Endodermal cell (in vitro differentiated cells): Measurements from ENCODE around the gene TFB2M. TPM values are rescaled to one million over a fixed set of nuclear protein-coding genes. Genes with fewer than 3 reads are reported as not detected.

Source experiments
- DNase-seq: peaks from one replicate; pipeline ENCODE4 v3.0.0-alpha.2; 2017
- H3K27ac ChIP-seq: 2 replicates; pipeline ENCODE4 v1.5.1; 2013; ENCODE audit warnings: mild to moderate bottlenecking, low read depth, low read length, moderate library complexity
- H3K27me3 ChIP-seq: 2 replicates; pipeline ENCODE4 v1.6.1; 2013; ENCODE audit warnings: mild to moderate bottlenecking, low read length, moderate library complexity; ENCODE audit not compliant: insufficient read depth, control insufficient read depth, poor library complexity, severe bottlenecking
- H3K36me3 ChIP-seq: 2 replicates; pipeline ENCODE4 v1.7.0; 2013; ENCODE audit warnings: mild to moderate bottlenecking, low read length, moderate library complexity; ENCODE audit not compliant: control insufficient read depth, insufficient read depth
- H3K4me1 ChIP-seq: one replicate; pipeline ENCODE4 v1.7.0; 2013; ENCODE audit warnings: low read length; ENCODE audit not compliant: control insufficient read depth, insufficient read depth
- H3K4me3 ChIP-seq: 2 replicates; pipeline ENCODE4 v1.5.1; 2013; ENCODE audit warnings: mild to moderate bottlenecking, low read length, moderate library complexity
- H3K9ac ChIP-seq: 2 replicates; pipeline ENCODE4 v1.6.1; 2013; ENCODE audit warnings: mild to moderate bottlenecking, low read length, moderate library complexity; ENCODE audit not compliant: poor library complexity, severe bottlenecking; ENCODE audit errors: extremely low read depth
- H3K9me3 ChIP-seq: 2 replicates; pipeline ENCODE4 v1.6.1; 2013; ENCODE audit warnings: mild to moderate bottlenecking, low read length, moderate library complexity; ENCODE audit not compliant: control insufficient read depth
- H3K27ac Mint-ChIP-seq: 2 replicates; pipeline ENCODE4 v1.8.0; 2020; ENCODE audit warnings: mixed read lengths
- H3K27me3 Mint-ChIP-seq: 2 replicates; pipeline ENCODE4 v1.8.0; 2021; ENCODE audit warnings: mild to moderate bottlenecking, mixed read lengths; ENCODE audit not compliant: insufficient read depth
- H3K36me3 Mint-ChIP-seq: 2 replicates; pipeline ENCODE4 v1.8.0; 2020; ENCODE audit warnings: low read depth, mixed read lengths
- H3K4me1 Mint-ChIP-seq: 2 replicates; pipeline ENCODE4 v1.8.0; 2020; ENCODE audit warnings: mixed read lengths
- H3K4me3 Mint-ChIP-seq: 2 replicates; pipeline ENCODE4 v1.8.0; 2020; ENCODE audit warnings: mild to moderate bottlenecking, moderate library complexity, mixed read lengths
- H3K9me3 Mint-ChIP-seq: 2 replicates; pipeline ENCODE4 v1.8.0; 2020; ENCODE audit warnings: mild to moderate bottlenecking, mixed read lengths
- CTCF ChIP-seq: fragments of 200-600 bp; sonication (generic); conservative IDR thresholded peaks from 2 replicates; pipeline ENCODE4 v1.5.0; 2021; ENCODE audit warnings: antibody characterized with exemption, mild to moderate bottlenecking
- WGBS, 2 experiments: methylation state at CpG; one replicate each; pipeline versions ENCODE4 v1.1.5 to v1.1.7; 2013; ENCODE audit warnings: missing lambda C conversion rate in 2 of 2, mixed read lengths in 1 of 2; ENCODE audit not compliant: insufficient coverage in 1 of 2, insufficient read length in 1 of 2; 5-methylcytosine and 5-hydroxymethylcytosine counted together
- total RNA-seq, 2 donors: library from RNA; stranded (reverse); fragmentation: NEBNext Ultra II Directional in 1 of 2; extraction: Animal tissue kit (Norgen Biotek cat#: 25700) in 1 of 2; gene quantifications; 2 replicates in 1 of 2; 3 replicates in 1 of 2; pipeline ENCODE4 v1.2.1, GENCODE V29; 2021

TFB2M gene
- total RNA-seq, 2 donors from 2014 or later, result 13.2 to 13.7 TPM

- Histone ChIP-seq H3K27me3 (no peaks in the 10 kb centered on the region), H3K4me1 (no peaks in the 10 kb centered on the region), H3K9ac (no peak overlapping the region), H3K9me3 (peaks cover 17% of the 10 kb centered on the region), H3K36me3 (peaks cover 28% of the 10 kb centered on the region), H3K27ac (no peak overlapping the region), H3K4me3 (no peak overlapping the region)
- no peak for TF ChIP-seq CTCF
- DNase-seq, result no peak
- Mint-ChIP-seq H3K27ac (no peak overlapping the region), H3K27me3 (no peaks in the 10 kb centered on the region), H3K4me3 (no peak overlapping the region), H3K4me1 (no peaks in the 10 kb centered on the region), H3K36me3 (peaks cover 36% of the 10 kb centered on the region), H3K9me3 (peaks cover 18% of the 10 kb centered on the region)
Observed at GRCh38 chr1:246592695-246593094, 26.6 kb upstream of the TFB2M start.

GRCh38 chr1:246591958-246592357, 25.9 kb upstream of the TFB2M start:
- no peak overlapping the region for H3K27ac Mint-ChIP-seq
- H3K27ac ChIP-seq, result no peak overlapping the region
- peaks cover 36% of the 10 kb centered on the region for H3K36me3 Mint-ChIP-seq

GRCh38 chr1:246591504-246591903, 25.4 kb upstream of the TFB2M start:
- H3K27ac Mint-ChIP-seq, result no peak overlapping the region
- Histone ChIP-seq H3K27me3 (no peaks in the 10 kb centered on the region), H3K4me1 (no peaks in the 10 kb centered on the region), H3K9ac (no peak overlapping the region), H3K9me3 (peaks cover 17% of the 10 kb centered on the region), H3K27ac (no peak overlapping the region), H3K36me3 (peaks cover 24% of the 10 kb centered on the region), H3K4me3 (no peak overlapping the region)
- no peak for TF ChIP-seq CTCF
- H3K4me3 Mint-ChIP-seq, result no peak overlapping the region
- no peaks in the 10 kb centered on the region for H3K4me1 Mint-ChIP-seq
- H3K9me3 Mint-ChIP-seq, result peaks cover 18% of the 10 kb centered on the region
- peaks cover 35% of the 10 kb centered on the region for H3K36me3 Mint-ChIP-seq
- DNase-seq, result no peak
- 95% methylated on average over 4 to 6 of the region's 6 CpGs for WGBS, 2 experiments
- H3K27me3 Mint-ChIP-seq, result no peaks in the 10 kb centered on the region

More at GRCh38 chr1:246591958-246592357, 25.9 kb upstream of the TFB2M start:
- no peak overlapping the region for H3K4me3 ChIP-seq
- TF ChIP-seq CTCF, result no peak
- Mint-ChIP-seq H3K27me3 (no peaks in the 10 kb centered on the region), H3K4me1 (no peaks in the 10 kb centered on the region), H3K4me3 (no peak overlapping the region), H3K9me3 (peaks cover 18% of the 10 kb centered on the region)
- peaks cover 17% of the 10 kb centered on the region for H3K9me3 ChIP-seq
- 95 to 98% methylated on average over 13 of the region's 13 CpGs for WGBS, 2 experiments
- peaks cover 28% of the 10 kb centered on the region for H3K36me3 ChIP-seq
- H3K27me3 ChIP-seq, result no peaks in the 10 kb centered on the region
- no peak overlapping the region for H3K9ac ChIP-seq
- H3K4me1 ChIP-seq, result no peaks in the 10 kb centered on the region
- DNase-seq, result no peak
